HepG2 (cell line): ENCODE measurements around the gene ETV2. TPM values are rescaled to one million over a fixed set of nuclear protein-coding genes. Genes with fewer than 3 reads are reported as not detected.

Experiments
- ATAC-seq: fragments of 200-7000 bp; cut with Tn5 transposase; 3 replicates; pipeline ENCODE4 v1.9.1; 2020; ENCODE audit warnings: mild to moderate bottlenecking, moderate library complexity
- BruUV-seq: library from RNA; stranded (reverse); fragments of 400-500 nt; replicated peaks from 2 replicates; lab custom pipeline; 2021; lab: Mats Ljungman, UMichigan
- CTCF ChIA-PET: fragments of 300-600 bp; formaldehyde crosslinking; extraction: SDS; loops from one replicate; lab custom pipeline; 2021; ENCODE audit warnings: low total read pairs, inconsistent platforms, low intra/inter-chr PET ratio; lab: Yijun Ruan, JAX
- POLR2A ChIA-PET: fragments of 350-600 bp; sonication (Branson Sonifier 250); formaldehyde crosslinking; loops from one replicate; lab custom pipeline; 2020; ENCODE audit warnings: antibody characterized with exemption, inconsistent platforms; lab: Yijun Ruan, JAX
- DNase-seq: peaks from one replicate; pipeline ENCODE4 v3.0.0-alpha.2; 2015; ENCODE audit warnings: low spot score
- FAIRE-seq: peaks from 3 replicates; lab custom pipeline; 2011; peaks lifted over from hg19 to GRCh38; lab: Jason Lieb, UNC
- H2AFZ ChIP-seq: one replicate; pipeline ENCODE4 v1.6.1; 2011; ENCODE audit warnings: low read length, inconsistent platforms
- H3K27ac ChIP-seq: fragments of 300-600 bp; 3 replicates; pipeline ENCODE4 v1.8.0; 2011; ENCODE audit warnings: mixed run types, mild to moderate bottlenecking, mixed read lengths, low read length, inconsistent platforms; ENCODE audit not compliant: insufficient read depth; ENCODE audit errors: extremely low read length
- H3K27me3 ChIP-seq, 2 experiments: fragments of 200-600 bp in 1 of 2; 2 replicates in 1 of 2; 3 replicates in 1 of 2; pipeline versions ENCODE4 v1.6.0 to v1.8.0; 2011; ENCODE audit warnings: low read length in 2 of 2, mild to moderate bottlenecking in 2 of 2, moderate library complexity in 2 of 2, inconsistent platforms in 1 of 2; ENCODE audit not compliant: insufficient read depth in 2 of 2, control insufficient read depth in 1 of 2
- H3K36me3 ChIP-seq, 2 experiments: fragments of 200-600 bp in 1 of 2; replicated peaks in 1 of 2; 2 replicates in 1 of 2; 3 replicates in 1 of 2; pipeline versions ENCODE4 v1.5.1 to v1.8.0; 2011; ENCODE audit warnings: low read length in 2 of 2, inconsistent platforms in 1 of 2; ENCODE audit not compliant: insufficient read depth in 2 of 2, control insufficient read depth in 1 of 2
- H3K4me1 ChIP-seq: 2 replicates; pipeline ENCODE4 v1.5.1; 2012; ENCODE audit warnings: low read length, inconsistent platforms; ENCODE audit not compliant: insufficient read depth
- H3K4me2 ChIP-seq: 2 replicates; pipeline ENCODE4 v1.6.0; 2011; ENCODE audit warnings: low read depth, low read length, inconsistent platforms
- H3K4me3 ChIP-seq, 3 experiments: fragments of 200-600 bp in 1 of 3; sonication (generic), shearing (Covaris generic) in 1 of 3; replicated peaks in 1 of 3; 2 replicates each; pipeline ENCODE4 v1.5.1; 2011 to 2016; ENCODE audit warnings: low read length in 3 of 3, inconsistent platforms in 2 of 3, low read depth in 2 of 3, mild to moderate bottlenecking in 2 of 3, control low read depth in 1 of 3, mixed read lengths in 1 of 3; ENCODE audit not compliant: insufficient read depth in 1 of 3
- H3K79me2 ChIP-seq: one replicate; pipeline ENCODE4 v1.6.1; 2011; ENCODE audit warnings: low read length, inconsistent platforms; ENCODE audit not compliant: insufficient read depth
- H3K9ac ChIP-seq: 2 replicates; pipeline ENCODE4 v1.6.0; 2011; ENCODE audit warnings: mild to moderate bottlenecking, low read depth, low read length, inconsistent platforms; ENCODE audit not compliant: insufficient read depth
- H3K9me3 ChIP-seq: 2 replicates; pipeline ENCODE4 v1.5.1; 2012; ENCODE audit warnings: mild to moderate bottlenecking, low read length
- H4K20me1 ChIP-seq: 2 replicates; pipeline ENCODE4 v1.6.0; 2011; ENCODE audit warnings: inconsistent platforms, mild to moderate bottlenecking, low read length, moderate library complexity; ENCODE audit not compliant: insufficient read depth
- CBX2 ChIP-seq, 2 experiments: fragments of 200-600 bp in 1 of 2; sonication (generic); formaldehyde crosslinking in 1 of 2; IDR thresholded peaks; 2 replicates each; pipeline versions ENCODE4 v1.7.0 to v1.8.1; 2018 to 2022; ENCODE audit warnings: low read depth in 2 of 2, low read length in 1 of 2, mild to moderate bottlenecking in 1 of 2, missing genetic modification reagents in 1 of 2
- ELF4 ChIP-seq: sonication (generic); formaldehyde crosslinking; IDR thresholded peaks from 2 replicates; pipeline ENCODE4 v1.5.0; 2020; ENCODE audit warnings: missing genetic modification reagents, mild to moderate bottlenecking, moderate library complexity, borderline replicate concordance
- MEIS2 ChIP-seq: sonication (generic); formaldehyde crosslinking; IDR thresholded peaks from 2 replicates; pipeline ENCODE4 v1.9.0; 2021; ENCODE audit warnings: mild to moderate bottlenecking, missing genetic modification reagents
- SCMH1 ChIP-seq: sonication (generic); formaldehyde crosslinking; IDR thresholded peaks from 2 replicates; pipeline ENCODE4 v1.9.0; 2021; ENCODE audit warnings: missing genetic modification reagents, mild to moderate bottlenecking, borderline replicate concordance
- SIN3A ChIP-seq: IDR thresholded peaks from 2 replicates; pipeline ENCODE4 v1.6.1; 2011; ENCODE audit warnings: low read depth, mild to moderate bottlenecking, control low read depth, low read length, borderline replicate concordance
- ZBTB7A ChIP-seq: sonication (generic); formaldehyde crosslinking; IDR thresholded peaks from 2 replicates; pipeline ENCODE4 v1.8.0; 2022; ENCODE audit warnings: mild to moderate bottlenecking, missing genetic modification reagents
- ZNF652 ChIP-seq: IDR thresholded peaks from 2 replicates; pipeline ENCODE4 v1.6.1; 2016; ENCODE audit warnings: low read depth, borderline replicate concordance
- ZNF775 ChIP-seq: sonication (generic); formaldehyde crosslinking; IDR thresholded peaks from 2 replicates; pipeline ENCODE4 v1.4.0; 2020; ENCODE audit warnings: missing genetic modification reagents, mild to moderate bottlenecking, moderate library complexity, borderline replicate concordance
- ZNF839 ChIP-seq: sonication (generic); formaldehyde crosslinking; IDR thresholded peaks from 2 replicates; pipeline ENCODE4 v1.4.0; 2020; ENCODE audit warnings: missing genetic modification reagents, mild to moderate bottlenecking, borderline replicate concordance
- WGBS: methylation state at CpG from one replicate; pipeline ENCODE4 v1.1.6; 2017; ENCODE audit warnings: low lambda C conversion rate; 5-methylcytosine and 5-hydroxymethylcytosine counted together
- in situ Hi-C: cut with HindIII; loops from 2 replicates; pipeline ENCODE4 v1.10.0; 2017; ENCODE audit warnings: low pct_unique_long_range_greater_than_20kb; ENCODE audit not compliant: extremely low pct_ligation_motif_present
- intact Hi-C: fragments of 100-400 bp; cut with micrococcal nuclease; formaldehyde crosslinking; loops from one replicate; pipeline ENCODE4 v1.10.0; 2022; ENCODE audit not compliant: unreplicated experiment
- polyA plus RNA-seq, 8 experiments: library from polyadenylated mRNA; depleted of rRNA in 3 of 8; stranded (reverse) in 7 of 8; unstranded in 1 of 8; fragments of >200 nt; fragmentation: Illumina TruSeq in 4 of 8; extraction: Trizol in 4 of 8; gene quantifications; 2 replicates each; pipeline versions ENCODE4 v1.2.1 to v1.2.3, GENCODE V29; 2011 to 2016; ENCODE audit warnings: low read depth in 4 of 8, missing spikeins in 1 of 8, mixed read lengths in 1 of 8; ENCODE audit not compliant: insufficient read depth in 1 of 8
- total RNA-seq, 5 experiments: library from RNA; depleted of rRNA; stranded (reverse); fragments of >200 nt; fragmentation: Illumina TruSeq; extraction: Trizol; gene quantifications; 2 replicates each; pipeline ENCODE4 v1.2.3, GENCODE V29; 2016; ENCODE audit warnings: low read depth in 1 of 5
- TF ChIP-seq, protein P1 (sequence below): sonication (generic); formaldehyde crosslinking; IDR thresholded peaks from 2 replicates; pipeline ENCODE4 v1.4.0; 2020; ENCODE audit warnings: mild to moderate bottlenecking, missing genetic modification reagents
- TF ChIP-seq, protein P2 (sequence below): sonication (generic); formaldehyde crosslinking; IDR thresholded peaks from 2 replicates; pipeline ENCODE4 v1.4.0; 2020; ENCODE audit warnings: missing genetic modification reagents
- TF ChIP-seq, protein P3 (sequence below): IDR thresholded peaks from 2 replicates; pipeline ENCODE4 v1.4.0; 2020; ENCODE audit warnings: mild to moderate bottlenecking, missing genetic modification reagents

Gene ETV2
- total and polyA plus RNA-seq, 2 of the 13 experiments (the other 11 are each of a cell fraction or from before 2014, with no cell fraction given): 0.07 to 0.20 TPM

DNA sequence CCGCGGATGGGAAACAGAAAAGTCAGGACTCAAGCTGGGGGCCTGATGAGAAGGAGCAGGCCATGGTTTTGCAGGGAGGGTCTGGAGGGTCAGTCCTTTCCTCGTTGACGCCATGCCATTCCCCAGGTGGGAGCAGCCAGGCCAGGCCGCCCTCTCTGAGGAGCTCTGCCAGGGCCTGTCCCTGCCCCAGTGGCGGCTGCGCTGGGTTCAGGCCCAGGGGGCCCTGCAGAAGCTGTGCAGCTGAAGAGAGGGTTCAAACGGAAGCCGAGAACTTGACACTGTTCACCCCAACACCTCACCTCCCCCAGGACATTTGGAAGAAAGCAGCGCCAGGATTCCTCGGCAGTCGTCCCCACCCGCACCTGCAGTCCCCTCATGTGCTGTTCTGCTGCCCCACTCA is 18.8 kb upstream of the ETV2 start:
- CTCF ChIA-PET: no interaction called here

More for the DNA sequence above, 18.8 kb upstream of the ETV2 start:
- Histone ChIP-seq H3K79me2 (no peaks in the 10 kb centered on the region), H3K4me3 (no peak overlapping the region), H3K4me2 (no peak overlapping the region)
- TF ChIP-seq ZNF839 (CRISPR knock-in tag) (no peak), ZNF775 (CRISPR knock-in tag) (no peak), CBX2 (IDR thresholded peaks at IDR 0.05; ENCODE audit: low read depth, low read length) (no peak), CBX2 (CRISPR knock-in tag; IDR thresholded peaks at IDR 0.05; ENCODE audit: low read depth) (no peak), SIN3A (no peak), ELF4 (CRISPR knock-in tag) (no peak), SCMH1 (no peak), MEIS2 (CRISPR knock-in tag) (no peak), ZBTB7A (CRISPR knock-in tag) (no peak), ZNF652 (no peak)
- TF ChIP-seq, protein P1, sequence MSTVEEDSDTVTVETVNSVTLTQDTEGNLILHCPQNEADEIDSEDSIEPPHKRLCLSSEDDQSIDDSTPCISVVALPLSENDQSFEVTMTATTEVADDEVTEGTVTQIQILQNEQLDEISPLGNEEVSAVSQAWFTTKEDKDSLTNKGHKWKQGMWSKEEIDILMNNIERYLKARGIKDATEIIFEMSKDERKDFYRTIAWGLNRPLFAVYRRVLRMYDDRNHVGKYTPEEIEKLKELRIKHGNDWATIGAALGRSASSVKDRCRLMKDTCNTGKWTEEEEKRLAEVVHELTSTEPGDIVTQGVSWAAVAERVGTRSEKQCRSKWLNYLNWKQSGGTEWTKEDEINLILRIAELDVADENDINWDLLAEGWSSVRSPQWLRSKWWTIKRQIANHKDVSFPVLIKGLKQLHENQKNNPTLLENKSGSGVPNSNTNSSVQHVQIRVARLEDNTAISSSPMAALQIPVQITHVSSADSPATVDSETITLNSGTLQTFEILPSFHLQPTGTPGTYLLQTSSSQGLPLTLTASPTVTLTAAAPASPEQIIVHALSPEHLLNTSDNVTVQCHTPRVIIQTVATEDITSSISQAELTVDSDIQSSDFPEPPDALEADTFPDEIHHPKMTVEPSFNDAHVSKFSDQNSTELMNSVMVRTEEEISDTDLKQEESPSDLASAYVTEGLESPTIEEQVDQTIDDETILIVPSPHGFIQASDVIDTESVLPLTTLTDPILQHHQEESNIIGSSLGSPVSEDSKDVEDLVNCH (CRISPR knock-in tag): no peak
- TF ChIP-seq, protein P2, sequence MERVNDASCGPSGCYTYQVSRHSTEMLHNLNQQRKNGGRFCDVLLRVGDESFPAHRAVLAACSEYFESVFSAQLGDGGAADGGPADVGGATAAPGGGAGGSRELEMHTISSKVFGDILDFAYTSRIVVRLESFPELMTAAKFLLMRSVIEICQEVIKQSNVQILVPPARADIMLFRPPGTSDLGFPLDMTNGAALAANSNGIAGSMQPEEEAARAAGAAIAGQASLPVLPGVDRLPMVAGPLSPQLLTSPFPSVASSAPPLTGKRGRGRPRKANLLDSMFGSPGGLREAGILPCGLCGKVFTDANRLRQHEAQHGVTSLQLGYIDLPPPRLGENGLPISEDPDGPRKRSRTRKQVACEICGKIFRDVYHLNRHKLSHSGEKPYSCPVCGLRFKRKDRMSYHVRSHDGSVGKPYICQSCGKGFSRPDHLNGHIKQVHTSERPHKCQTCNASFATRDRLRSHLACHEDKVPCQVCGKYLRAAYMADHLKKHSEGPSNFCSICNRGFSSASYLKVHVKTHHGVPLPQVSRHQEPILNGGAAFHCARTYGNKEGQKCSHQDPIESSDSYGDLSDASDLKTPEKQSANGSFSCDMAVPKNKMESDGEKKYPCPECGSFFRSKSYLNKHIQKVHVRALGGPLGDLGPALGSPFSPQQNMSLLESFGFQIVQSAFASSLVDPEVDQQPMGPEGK (CRISPR knock-in tag): no peak
- TF ChIP-seq, protein P3, sequence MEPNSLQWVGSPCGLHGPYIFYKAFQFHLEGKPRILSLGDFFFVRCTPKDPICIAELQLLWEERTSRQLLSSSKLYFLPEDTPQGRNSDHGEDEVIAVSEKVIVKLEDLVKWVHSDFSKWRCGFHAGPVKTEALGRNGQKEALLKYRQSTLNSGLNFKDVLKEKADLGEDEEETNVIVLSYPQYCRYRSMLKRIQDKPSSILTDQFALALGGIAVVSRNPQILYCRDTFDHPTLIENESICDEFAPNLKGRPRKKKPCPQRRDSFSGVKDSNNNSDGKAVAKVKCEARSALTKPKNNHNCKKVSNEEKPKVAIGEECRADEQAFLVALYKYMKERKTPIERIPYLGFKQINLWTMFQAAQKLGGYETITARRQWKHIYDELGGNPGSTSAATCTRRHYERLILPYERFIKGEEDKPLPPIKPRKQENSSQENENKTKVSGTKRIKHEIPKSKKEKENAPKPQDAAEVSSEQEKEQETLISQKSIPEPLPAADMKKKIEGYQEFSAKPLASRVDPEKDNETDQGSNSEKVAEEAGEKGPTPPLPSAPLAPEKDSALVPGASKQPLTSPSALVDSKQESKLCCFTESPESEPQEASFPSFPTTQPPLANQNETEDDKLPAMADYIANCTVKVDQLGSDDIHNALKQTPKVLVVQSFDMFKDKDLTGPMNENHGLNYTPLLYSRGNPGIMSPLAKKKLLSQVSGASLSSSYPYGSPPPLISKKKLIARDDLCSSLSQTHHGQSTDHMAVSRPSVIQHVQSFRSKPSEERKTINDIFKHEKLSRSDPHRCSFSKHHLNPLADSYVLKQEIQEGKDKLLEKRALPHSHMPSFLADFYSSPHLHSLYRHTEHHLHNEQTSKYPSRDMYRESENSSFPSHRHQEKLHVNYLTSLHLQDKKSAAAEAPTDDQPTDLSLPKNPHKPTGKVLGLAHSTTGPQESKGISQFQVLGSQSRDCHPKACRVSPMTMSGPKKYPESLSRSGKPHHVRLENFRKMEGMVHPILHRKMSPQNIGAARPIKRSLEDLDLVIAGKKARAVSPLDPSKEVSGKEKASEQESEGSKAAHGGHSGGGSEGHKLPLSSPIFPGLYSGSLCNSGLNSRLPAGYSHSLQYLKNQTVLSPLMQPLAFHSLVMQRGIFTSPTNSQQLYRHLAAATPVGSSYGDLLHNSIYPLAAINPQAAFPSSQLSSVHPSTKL (CRISPR knock-in tag): no peak
- TF ChIP-seq, all 625 proteins: peak for 0
- Histone ChIP-seq H3K4me1 (peaks cover 12% of the 10 kb centered on the region), H2AFZ (no peak overlapping the region), H3K9me3 (no peaks in the 10 kb centered on the region), H3K36me3 (peaks cover 2 to 4% of the 10 kb centered on the region in 2 experiments; a peak in 1 of 5 replicates), H4K20me1 (no peaks in the 10 kb centered on the region), H3K27ac (no peak overlapping the region), H3K9ac (no peak overlapping the region), H3K27me3 (no peaks in the 10 kb centered on the region; a peak in 1 of 5 replicates)
- POLR2A ChIA-PET: interaction anchor here (0.7 kb wide), 1 partner anchor 21 kb away, joined by 3 read pairs; no protein-coding TSS in a partner anchor
- DNase-seq (no peak), ATAC-seq (no peak), FAIRE-seq (no peak)
- WGBS: 98% methylated on average over 8 of the region's 13 CpGs
- BruUV-seq: no TSS peak
- intact Hi-C loops: no loop called here
- in situ Hi-C loops: no loop called here
